GM12801 (cell line): Measurements from ENCODE around the gene PLD3.

Experiments used
- TF ChIP-seq, protein P1 (sequence below): IDR thresholded peaks from one replicate; pipeline ENCODE4 v1.5.1; 2011; ENCODE audit warnings: control low read depth; ENCODE audit not compliant: insufficient read length; ENCODE audit errors: extremely low read depth

The PLD3 gene

DNA sequence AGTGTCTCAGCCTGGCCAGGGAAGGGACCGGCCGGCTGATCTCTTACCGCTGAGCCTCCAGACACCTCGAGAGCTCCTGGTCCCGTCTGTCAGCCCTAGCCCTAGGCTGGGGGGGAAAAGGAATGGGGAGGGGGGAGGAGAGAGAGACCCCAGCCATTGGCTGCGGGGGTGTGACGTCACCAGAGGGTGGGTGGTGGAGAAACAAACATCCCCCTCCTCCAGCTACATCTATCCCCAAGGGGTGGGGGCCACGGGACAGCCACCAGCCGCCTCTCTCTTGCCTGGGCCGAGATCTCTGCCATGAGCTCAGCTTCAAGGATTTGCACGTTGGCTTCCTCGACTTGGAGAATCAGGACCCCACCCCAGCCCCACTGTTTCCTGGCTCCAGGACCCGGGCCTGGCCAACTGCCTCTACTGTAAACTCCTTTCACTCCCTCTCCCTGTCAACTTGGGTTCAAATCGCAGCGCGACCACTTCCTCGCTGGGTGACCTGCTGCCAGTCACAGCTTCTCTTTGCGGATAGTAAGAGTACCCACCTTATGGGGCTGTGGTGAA is 64.9 kb downstream of the PLD3 start, which contains the start of gene PRX:
TSS of gene PRX (minus strand) at position 88 of the 555 bp plus-strand sequence. CDS start 5,446 bp downstream, outside the sequence.
- TF ChIP-seq, protein P1, sequence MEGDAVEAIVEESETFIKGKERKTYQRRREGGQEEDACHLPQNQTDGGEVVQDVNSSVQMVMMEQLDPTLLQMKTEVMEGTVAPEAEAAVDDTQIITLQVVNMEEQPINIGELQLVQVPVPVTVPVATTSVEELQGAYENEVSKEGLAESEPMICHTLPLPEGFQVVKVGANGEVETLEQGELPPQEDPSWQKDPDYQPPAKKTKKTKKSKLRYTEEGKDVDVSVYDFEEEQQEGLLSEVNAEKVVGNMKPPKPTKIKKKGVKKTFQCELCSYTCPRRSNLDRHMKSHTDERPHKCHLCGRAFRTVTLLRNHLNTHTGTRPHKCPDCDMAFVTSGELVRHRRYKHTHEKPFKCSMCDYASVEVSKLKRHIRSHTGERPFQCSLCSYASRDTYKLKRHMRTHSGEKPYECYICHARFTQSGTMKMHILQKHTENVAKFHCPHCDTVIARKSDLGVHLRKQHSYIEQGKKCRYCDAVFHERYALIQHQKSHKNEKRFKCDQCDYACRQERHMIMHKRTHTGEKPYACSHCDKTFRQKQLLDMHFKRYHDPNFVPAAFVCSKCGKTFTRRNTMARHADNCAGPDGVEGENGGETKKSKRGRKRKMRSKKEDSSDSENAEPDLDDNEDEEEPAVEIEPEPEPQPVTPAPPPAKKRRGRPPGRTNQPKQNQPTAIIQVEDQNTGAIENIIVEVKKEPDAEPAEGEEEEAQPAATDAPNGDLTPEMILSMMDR, result no peak

DNA sequence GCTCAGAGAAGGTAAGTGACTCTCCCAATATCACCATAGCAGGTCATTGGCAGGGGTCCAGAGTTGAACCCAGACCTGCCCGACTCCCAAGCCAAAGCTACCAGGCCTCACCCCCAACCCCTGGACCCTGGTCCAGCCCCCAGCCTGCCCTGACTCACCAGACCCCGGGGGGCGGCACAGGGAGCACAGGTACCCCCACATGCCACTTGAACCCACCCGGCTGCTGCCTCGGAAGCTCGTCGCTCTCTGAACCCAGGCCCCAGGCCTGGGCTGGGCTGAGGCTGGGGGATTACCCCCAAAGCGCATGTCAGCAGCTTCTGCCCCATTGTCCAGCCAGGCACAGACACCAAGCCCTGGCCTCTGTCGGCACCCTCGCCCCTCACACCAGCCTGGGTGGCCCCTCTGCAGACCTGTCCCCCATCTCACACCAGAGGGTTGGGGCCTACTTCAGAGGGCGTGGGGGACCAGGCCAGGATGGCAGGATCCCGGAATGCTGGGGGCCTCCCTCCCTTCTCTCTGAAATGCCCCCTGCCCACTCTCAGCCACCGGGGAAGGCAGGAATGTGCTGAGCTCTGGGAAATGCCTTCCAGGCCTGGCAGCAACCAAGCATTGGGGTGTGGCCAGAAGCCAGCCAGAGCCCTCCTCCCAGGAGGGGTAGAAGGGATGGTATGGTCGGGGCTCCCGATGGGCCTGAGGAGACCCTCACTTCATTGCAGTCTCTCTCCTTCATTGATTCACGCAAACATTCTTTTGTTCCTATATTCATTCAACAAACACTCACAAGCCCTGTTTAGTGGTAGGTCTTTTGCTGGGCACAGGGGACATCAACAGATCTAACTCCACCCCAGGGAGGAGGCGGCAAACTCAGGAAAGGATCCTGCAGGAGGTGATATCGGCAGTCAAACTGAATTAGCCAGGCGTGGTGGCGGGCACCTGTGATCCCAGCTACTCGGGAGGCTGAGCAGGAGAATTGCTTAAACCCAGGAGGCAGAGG is 66.3 kb downstream of the PLD3 start:
- TF ChIP-seq, protein P1, result no peak

DNA sequence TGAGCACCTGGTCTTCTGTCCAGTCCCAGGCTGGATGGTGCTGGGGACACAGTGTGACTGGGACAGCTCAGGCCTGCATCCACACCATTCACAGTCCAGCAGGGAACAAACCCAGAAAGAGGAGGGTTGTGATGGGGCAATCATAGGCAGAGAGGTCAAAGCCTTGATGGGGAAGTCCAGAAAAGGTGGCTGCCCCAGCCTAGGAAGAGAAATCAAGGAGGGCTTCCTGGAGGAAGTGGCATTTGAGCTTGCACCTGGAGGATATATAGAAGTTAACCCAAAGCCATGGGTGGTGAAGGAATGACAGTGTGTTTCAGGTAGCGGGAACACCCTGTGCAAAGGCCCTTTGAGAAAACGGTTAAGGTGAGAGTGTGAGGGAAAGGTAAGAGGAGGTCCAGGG is 67.3 kb downstream of the PLD3 start:
- TF ChIP-seq, protein P1, result no peak

DNA sequence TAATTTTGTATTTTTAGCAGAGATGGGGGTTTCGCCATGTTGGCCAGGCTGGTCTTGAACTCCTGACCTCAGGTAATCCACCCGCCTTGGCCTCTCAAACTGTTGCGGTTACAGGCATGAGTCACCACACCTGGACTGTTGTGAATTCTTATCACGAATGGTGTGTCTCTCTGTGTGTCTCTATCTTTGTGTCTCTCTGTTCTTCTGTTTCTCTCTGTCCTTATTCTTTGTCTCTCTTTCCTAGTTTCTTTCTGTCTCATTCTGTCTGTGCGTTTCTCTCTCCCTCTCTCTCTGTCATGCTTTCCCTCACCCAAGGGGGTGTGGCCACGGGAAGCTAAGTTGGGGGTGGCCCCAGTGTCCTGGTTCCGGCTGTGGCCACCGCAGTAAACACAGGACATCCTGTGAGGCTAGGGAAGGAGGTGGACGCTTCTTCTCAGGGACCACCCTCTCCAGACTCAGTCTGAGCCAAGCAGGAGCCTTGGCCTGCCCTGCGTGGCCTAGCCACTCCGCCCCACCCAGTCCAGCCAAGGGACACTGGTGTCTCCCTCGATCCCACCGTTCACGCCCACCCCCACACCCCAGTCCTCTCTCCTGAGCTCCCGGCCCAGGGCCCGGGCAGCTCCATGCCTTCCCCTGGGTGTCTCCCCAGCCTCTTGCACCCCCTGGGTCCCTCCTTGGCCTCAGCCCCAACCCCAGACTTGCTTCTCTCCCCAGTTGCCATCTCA is 68.6 kb downstream of the PLD3 start:
- TF ChIP-seq, protein P1, result no peak

DNA sequence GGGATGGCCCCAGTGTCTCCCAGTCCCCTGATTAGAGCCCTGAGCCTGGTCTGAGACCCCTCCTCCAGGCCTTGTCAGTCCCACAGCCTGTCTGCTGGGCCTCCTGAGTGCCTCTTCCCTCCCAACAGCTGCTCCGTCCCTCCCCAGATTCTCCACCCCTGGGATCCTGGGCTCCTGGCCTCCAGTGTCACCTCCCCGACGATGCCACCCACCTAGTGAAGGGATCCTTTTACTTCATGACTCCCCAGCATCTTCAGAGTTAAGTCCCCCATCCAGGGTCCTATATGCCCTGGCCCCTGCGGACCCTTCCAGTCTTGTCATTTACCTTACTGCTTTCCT is 69.1 kb downstream of the PLD3 start:
- TF ChIP-seq, protein P1, result no peak

DNA sequence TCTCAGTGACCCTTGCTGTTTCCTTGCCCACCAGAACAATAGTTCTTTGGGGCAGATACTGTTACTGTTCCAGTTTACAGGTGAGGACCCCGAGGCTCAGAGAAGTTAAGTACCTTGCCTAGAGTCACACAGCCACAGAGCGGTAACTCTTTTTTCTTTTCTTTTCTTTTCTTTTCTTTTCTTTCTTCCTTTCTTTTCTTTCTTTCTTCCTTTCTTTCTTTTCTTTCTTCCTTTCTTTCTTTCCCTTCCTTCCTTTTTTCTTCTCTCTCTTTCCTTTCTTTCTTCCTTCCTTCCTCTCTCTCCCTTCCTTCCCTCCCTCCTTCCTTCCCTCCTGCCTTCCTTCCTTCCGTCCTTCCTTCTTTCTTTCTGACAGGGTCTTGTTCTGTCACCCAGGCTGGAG is 69.5 kb downstream of the PLD3 start:
- TF ChIP-seq, protein P1, result no peak

DNA sequence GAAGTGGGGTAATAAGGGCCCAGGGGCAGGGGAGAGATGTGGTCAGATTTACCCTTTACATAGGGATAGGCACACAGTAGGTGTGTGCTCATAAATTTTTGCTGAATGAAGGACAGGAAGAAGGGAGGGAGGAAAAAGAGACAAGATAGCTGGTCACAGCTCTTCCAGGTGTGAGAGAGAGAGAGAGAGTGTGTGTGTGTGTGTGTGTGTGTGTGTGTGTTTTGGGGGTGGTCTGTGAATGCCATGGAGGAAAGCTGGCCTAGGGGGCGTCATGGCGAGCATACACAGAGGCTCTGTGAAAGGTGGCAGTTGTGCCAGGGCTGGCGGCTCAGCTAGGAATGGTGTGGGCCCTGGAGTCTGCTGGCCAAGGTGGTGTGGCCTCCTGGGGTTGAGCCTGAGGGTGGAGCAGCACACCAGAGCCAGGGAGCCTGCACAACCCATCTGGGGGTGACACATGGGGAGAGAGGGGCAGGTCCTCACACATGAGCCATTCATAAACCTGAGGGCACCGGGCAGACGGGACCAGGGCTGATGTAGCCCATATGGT is 70.6 kb downstream of the PLD3 start:
- TF ChIP-seq, protein P1, result no peak
